ENCODE results near the gene XRCC1.
"Not testable (repeated sequence)": the region's sequence is repeated elsewhere in the genome, so short reads cannot be mapped to it uniquely, and the experiment has no call there.

Gene XRCC1

DNA sequence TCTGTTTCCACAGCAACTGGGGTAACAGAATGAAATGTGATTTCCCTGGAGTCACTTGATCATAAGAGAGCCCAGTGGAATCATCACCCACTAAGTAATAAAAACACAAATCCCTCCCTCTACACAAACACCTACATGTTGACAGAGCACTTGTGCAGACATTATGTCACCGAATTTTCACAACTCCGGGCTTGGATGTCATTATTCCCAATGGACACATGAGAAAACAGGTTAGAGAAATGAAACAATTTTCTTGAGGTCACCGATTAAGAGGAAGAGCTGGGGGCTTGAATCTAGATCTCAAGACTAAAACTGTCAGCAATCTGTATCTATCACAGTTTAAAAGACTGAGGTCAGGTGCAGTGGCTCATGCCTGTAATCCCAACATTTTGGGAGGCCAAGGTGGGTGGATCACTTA lies 3.1 kb downstream of the XRCC1 start:
- no peak for DNase-seq

DNA sequence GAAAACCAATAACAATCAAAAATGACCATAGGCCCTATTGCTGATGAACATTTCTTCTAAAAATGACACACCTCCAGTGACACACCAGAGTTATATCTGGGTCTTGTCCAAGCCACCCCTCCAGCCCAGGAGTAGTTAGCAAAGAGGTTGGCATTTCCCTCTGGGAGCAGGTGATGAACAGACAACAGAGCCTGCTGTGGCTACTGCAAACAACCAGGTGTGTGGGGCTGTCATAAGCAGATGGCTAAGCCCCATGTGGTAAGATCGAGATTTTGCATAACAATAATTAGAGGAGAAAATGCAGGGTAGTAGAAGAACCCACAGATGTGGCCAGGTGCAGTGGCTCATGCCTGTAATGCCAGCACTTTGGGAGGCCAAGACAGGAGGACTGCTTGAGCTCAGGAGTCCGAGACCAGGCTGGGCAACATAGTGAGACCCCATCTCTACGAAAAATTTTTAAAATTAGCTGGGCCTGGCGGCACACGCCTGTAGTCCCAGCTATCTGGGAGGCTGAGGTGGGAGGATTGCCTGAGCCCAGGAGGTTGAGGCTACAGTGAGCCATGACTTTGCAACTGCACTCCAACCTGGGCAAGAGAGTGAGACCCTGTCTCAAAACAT lies 5.0 kb downstream of the XRCC1 start:
- no peak for DNase-seq

DNA sequence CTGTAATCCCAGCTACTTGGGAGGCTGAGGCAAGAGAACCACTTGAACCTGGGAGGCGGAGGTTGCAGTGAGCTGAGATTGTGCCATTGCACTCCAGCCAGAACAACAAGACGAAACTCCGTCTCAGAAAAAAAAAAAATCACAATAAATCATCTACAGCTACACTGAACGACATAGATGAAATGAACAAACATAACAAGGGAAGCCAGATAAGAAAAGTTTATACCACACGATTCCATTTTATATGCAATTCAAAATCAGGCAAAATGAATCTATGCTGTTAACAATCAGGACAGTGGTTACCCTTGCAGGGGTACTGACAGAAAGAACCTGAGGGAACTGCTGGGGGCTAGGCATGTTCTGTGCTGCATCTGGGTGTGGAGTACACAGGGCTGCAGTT lies 5.7 kb downstream of the XRCC1 start:
- DNase-seq, result no peak

DNA sequence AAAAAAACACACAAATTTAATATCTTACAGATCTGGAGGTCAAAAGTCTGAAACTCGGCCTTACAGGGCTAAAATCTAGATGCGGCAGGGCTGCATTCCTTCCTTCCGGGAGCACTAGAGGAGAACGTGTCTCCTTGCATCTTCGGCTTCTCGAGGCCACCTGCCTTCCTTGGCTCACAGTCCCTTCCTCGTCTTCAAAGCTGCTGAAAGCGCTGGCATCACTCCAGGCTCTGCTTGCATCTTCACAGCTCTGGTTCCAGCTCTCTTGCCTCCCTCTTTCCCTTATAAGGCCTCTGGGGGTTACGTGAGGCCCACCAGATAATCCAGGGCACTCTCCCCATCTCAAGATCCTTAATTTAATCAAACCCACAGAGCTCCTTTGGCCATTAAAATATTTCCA lies 10.5 kb downstream of the XRCC1 start:
- no peak for DNase-seq

DNA sequence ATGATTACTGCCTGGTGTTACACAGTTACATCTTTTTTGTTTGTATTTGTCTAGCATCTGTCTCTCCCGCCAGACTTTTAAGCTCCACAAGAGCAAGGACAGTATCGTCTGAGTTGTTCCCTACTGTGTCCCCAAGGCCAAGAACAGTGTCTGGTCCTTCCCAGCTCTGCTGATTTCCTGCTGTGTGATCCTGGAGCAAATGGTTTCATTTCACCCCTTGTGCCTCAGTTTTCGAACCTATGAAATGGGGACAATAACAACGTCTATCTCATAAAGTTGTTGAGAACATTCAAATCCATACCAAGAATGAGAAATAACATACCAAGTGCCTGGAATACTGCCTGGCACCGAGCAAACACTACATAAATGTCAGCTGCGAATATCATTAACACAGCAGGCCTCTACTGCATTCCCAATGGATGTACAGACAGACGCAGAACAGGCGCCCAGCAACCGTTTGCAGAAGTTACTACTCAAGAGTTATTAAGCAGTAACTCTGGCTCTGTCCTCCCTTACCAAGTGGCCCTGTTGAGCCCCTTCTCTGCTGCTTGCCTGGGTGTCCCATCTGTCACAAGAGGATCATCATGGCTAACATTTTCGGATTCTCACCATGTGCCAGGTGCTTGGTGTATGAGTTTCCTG lies 11.4 kb downstream of the XRCC1 start:
- DNase-seq, result no peak

DNA sequence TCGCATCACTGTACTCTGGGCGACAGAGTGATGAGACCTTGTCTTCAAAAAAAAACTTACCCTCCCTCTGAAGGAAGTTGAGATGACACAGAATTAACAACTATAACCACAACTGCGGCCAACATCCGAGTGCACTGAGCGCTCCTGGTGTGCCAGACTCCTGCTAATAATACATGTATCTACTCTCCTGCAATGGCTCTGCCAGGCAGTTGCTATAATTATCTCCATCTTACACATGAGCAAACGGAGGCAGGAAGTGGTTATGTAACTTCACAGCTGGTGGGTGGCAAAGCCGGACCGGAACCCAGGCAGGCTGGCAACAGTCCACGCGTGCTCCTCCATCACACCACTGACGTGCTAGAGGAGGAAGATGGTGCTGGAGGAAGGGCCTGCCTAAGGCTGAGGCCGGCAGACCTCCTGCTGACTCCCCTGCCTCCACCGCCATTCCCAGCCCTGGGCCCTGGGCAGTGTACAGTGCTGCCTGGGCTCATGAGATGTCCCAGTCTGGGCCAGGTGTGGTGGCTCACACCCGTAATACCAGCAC lies 12.6 kb downstream of the XRCC1 start:
- peak; percentile 83 for DNase-seq

DNA sequence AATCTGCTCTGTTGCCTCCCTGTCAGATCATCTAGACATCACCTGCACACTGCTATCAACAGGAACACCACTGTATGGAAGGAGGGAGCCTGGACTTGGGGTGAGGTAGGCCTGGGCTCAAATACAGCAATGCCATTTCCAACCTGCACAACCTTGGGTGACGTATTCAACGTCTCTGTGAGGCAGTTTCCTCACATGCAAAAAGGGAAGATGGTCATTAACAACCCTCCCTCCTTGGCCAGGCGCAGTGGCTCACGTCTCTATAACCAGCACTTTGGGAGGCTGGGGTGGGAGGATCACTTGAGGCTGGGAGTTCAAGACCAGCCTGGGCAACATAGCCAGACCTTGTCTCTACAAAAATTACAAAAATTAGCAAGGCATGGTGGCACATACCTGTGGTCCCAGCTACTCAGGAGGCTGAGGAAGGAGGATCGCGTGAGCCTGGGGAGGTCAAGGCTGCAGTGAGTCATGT lies 13.1 kb downstream of the XRCC1 start:
- DNase-seq, result no peak

DNA sequence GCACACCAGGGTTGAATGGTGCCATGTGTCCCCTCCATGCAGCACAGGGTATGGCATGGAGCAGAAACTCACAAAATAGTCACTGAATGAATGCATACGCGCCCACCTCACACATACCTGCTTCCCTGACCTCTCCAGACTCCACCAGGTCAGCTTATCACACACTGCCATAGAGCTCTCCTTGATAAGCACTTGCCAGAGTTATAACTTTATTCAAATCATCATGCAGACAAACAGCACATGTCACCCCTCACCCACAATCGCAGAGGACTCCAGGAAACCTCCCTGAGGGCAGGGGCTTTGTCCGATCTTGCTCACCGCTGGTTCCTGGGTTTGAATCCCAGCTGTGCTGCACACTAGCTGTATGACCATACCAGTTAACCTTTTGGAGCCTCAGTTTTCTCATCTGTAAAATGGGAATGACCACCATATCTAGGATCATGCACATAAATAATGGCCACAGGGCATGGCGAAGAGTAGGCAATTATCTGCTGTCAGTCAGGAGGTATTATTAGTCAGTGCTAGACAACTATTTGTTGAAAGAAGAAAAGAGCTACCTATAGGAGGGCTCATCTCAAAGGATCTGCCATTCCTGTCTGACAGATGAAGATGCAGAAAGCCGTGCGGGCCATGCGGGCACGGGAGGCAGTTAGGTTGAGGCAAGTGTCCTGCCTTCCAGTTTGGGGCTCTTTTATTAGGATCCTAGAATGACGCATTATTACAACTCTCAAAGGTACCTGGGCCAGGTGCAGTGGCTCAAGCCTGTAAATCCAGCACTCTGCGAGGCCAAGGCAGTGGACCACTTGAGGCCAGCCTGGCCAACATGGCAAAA lies 14.0 kb downstream of the XRCC1 start:
- no peak for DNase-seq

DNA sequence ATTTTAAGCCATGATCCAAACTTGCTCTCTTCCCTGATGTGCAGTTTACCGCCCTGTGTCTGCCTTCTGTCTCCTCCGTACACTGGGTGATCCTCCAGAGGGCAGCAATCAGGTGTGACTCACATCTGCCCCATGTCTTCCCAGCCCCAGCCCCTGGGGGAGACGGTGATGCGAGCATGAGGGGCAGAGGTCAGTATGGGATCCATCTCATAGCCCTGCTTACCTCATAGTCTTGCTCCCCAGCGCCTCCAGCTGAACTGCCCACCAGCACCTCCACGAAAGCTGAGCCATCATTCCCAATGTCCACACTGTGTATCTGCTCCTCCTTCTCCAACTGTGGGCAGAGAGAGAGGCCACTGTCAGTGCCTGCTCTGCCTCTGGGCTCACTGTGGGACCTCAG lies 14.6 kb downstream of the XRCC1 start:
- peak; percentile 36 for DNase-seq

DNA sequence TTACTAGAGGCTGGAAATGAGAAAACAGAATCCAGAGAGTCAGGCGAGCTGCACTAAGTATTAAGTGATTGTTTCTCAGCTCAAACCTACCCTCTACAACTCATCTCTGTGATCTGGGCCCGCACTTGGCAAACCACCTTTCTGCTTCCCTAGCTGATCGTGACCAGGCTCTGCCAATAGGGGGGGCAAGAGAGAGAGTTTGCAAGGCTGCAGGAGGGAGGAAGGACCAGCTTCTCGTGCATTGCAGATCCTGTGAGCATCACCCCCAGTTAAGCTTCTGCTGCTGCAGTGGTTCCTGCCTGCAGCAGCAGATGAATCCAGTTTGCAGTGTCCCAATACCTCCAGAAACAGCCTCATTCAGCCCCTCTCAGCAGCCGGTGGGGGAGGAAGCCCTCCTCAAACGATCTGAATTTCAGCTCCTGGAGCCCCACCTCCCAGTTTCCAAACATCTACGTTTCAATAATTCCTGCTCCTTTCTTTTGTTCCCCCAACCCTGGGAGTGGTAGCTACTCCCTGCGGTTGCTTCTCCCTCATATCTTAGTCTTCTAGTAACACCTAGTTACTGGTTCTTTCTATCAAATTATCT lies 20.0 kb downstream of the XRCC1 start:
- peak; percentile 52 for DNase-seq

DNA sequence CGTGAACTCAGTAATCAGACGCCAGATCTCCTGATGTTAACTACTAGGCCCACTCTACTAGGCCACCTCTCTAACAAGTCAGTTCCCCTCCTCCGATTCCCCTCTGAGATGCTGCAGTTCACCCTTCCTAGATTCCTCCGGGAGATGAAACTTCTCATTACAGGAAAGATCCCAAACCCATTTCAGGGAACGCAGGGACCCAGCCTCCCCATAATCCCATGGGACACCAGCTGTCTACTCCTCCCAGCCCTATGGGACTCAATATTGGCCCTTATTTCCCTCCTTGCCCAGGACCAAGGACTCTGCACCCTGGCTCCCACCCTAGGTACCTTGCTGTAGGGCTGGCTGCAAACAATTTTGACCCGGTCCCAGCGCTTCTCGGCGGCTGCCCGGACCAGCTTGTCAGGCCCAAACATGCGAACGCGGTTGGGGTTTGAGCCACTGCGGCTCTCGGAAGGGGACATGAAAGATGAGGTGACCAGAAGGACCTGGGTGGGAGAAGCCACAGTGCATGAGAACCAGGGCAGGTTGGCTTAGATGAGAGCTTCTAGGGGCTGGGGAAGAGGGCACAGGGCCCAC lies 20.9 kb downstream of the XRCC1 start:
- DNase-seq, result no peak

DNA sequence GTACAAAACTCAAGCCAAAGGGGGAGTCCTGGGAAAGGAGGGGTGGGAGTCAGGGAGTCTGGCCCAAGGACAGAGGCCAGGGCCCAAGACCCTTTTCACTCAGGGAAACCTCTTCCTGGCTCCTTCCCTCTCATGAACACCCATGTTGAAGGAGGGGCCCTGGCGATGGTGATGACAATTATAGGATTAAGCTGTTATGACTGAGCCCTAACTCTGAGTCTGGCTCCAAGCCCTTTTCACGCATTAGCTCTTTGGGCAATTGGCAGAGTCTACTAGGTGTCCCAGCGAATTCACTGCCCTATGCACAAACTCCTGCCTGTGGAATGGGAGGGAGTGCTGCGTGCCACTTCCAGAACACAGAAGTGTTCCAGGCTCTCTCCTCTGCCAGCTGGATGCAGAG lies 21.7 kb downstream of the XRCC1 start:
- no peak for DNase-seq

DNA sequence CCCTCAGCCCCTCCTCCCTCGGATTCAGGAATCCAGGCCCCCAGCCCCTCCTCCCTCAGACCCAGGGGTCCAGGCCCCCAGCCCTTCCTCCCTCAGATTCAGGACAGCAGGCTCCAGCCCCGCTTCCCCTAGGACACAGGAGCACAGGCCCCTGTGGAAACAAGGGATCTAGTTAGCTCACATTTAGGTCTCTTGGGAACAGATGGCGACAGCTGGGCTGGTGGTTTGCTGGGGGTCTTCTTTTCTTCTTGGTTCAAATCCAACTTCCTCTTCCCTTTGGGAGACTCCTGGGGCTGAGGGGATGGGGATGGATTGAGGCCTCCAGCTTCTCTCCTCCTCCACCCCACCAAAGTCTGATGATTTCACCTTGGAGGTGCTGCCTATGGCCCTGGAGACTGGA lies 22.7 kb downstream of the XRCC1 start:
- no peak for DNase-seq

DNA sequence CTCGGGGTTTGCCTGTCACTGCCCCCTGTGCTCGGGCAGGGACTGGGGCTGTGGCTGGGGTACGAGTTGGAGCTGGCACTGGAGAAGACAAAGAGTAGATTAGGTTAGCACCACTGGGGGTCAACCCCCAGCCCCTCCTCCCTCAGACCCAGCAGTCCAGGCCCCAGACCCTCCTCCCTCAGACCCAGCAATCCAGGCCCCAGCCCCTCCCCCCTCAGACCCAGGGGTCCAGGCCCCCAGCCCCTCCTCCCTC lies 23.2 kb downstream of the XRCC1 start:
- no peak for DNase-seq

DNA sequence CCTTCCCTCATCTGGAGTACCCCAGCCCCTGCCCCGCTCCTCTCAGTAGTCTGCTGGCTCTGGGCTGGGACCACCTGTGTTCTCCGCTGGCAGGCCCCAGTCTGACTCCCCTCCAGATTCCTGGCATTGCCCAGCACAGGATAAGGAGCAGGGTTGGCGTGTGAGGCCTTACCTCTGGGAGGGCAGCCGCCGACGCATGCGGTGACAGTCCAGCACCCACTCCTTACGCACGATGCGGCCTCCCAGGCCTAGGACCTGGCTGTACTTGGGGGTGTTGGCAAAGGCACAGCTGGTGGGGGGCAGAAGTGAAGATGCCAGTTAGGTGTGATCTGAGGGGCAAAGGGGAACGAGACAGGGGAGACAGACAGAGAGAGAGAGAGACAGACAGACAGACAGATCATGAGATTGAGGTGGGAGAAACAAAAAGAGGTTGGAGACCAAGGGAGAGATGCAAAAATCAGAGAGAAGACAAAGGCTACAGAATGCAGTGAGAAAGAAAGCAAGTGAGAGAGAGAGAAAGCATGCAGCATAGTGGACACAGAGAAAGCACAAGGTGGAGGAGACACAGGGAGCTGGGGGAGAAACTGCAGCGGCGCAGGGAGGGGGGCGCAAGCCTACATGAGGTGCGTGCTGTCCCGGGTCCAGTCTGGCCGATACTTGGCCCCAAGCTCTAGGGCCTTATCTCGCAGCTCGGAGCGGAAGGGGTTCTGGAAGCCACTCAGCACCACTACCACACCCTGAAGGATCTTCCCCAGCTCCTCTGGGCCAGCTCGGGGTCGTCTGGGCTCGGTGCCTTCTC lies 23.7 kb downstream of the XRCC1 start:
- no peak for DNase-seq

DNA sequence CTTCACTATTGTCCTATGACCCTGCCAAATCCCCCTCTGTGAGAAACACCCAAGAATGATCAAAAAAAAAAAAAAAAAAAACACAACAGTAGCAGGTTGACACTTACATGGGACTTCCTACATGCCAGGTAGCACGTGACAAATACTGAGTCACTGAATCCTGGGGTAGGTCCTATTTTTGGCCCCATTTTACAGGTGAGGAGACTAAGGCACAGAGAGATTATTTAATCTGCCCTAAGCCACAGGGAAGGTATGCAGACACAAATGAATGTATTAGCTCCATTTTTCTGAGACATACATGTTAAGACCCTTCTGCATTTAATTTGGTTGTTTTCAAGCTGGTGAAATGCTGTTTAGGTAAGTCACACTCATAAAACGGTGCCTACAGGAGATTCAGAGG lies 26.6 kb downstream of the XRCC1 start:
- no peak for DNase-seq

DNA sequence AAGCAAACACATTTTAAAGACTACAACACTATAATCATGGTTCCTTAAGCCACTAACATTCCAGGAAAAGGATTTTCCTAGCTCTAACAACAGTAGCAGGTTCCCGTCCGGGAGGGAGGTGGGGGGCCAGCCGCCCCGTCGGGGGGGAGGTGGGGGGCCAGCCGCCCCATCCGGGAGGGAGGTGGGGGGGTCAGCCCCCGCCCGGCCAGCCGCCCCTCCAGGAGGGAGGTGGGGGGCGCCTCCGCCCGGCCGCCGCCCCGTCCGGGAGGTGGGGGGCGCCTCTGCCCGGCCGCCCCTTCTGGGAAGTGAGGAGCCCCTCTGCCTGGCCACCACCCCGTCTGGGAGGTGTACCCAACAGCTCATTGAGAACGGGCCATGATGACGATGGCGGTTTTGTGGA lies 27.4 kb downstream of the XRCC1 start:
- DNase-seq, result not testable (repeated sequence)

DNA sequence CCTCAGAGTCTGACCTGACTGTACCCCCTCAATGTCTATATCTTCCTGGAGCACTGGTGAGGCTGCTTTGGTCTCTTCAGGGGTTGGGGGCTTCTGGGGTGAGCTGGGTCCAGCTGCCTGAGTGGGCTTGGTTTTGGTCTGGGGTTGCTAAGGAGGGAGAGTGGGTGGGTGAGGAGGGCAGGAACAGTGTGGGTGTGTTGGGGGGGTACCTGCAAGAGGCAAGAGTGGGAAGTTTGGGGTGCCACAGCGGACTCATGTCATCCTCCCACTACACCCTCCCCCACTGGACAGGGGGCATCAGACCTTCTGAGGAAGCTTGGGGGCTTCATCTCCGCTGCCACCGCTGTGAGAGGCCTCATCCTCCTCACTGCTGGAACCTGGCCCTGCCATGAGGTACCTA lies 28.7 kb downstream of the XRCC1 start:
- DNase-seq, result no peak

DNA sequence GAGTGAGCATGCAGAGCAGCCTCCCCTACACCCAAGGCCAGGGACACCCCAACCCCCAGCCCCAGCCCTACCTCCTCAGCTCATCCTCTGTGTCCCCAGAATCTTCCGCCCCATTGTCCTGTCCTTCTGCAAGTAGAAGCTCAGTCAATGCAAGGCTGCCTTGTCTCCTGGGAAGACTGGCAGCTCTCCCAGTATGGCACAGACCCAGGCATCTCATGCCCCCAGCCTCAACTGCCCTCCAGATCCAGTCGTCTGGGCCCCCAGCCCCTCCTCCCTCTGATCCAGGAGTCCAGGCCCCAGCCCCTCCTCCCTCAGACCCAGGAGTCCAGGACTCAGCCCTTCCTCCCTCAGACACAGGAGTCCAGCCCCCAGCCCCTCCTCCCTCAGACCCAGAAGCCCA lies 29.3 kb downstream of the XRCC1 start:
- DNase-seq, result no peak

DNA sequence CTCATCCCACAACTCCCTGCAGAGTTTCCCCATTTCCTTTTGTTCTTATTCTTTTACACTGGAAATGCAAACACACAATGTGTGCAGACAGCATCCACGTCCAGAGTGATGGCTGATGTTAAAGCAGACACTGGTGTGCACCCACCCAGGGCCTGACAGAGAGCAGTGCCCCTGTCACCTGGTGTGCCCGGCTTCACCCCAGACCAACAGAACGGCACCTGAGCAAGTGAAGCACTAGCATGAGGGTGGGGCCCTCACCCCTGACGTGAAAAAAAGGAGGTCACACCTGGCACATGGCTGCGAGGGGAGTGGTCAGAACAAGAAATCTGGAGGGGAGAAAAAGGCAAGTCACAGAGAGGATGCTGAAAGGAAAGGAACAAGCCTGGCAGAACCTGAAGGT lies 30.1 kb downstream of the XRCC1 start:
- DNase-seq, result no peak

DNA sequence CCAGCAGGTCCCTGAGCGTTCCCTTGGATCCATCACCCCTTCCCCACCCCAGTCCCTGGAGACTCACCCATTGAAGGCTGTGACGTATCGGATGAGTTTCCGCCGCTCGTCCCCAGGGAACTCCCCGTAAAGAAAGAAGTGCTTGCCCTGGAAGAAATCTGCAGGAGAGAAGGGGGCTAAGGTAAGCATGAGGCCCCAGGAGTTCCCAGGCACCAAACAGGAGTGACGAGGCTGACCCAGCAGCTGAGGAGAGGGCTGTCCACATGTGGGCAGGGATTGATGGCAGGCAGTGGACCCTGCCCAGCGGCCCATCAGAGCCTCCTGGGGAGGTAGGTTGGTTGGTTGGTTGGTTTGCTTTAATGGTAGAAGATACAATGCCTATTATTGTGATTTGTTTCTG lies 31.2 kb downstream of the XRCC1 start:
- DNase-seq, result no peak

DNA sequence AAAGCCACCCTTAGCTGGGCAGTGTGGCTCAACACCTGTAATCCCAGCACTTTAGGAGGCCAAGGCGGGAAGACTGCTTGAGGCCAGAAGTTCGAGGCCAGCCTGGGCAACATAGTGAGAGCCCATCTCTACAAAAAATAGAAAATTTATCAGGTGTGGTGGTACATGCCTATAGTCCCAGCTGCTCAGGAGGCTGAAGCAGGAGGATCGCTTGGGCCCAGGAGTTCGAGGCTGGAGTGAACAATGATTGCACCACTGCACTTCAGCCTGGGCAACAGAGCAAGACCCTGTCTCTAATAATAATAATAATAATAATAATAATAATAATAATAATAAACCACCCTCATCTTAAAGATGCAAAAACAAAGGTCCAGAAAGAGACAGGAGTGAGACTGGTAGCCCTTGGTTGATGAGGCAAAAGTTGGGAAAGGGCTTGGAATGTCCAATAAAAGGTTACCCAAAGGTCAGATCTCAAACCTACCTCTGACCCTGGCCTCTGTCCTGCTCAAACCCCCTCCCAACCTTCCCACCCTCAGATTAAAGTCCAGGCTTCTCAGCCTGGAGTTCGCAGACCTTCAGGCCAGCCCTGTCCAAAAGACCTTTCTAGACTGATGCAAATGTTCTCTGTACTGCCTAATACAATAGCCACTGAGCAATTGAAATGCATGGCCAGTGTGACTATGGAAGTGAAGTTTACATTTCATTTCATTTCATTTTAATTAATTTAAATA lies 33.2 kb downstream of the XRCC1 start:
- DNase-seq, result no peak
